OCI-M2 (cell line): Measurements from ENCODE around the gene DIP2C.
"Not testable (repeated sequence)": the region's sequence is repeated elsewhere in the genome, so short reads cannot be mapped to it uniquely, and the experiment has no call there.

Experiments
- DNase-seq: peaks from one replicate; lab custom pipeline; 2025; ENCODE audit not compliant: unreplicated experiment; lab: John Stamatoyannopoulos, UW

The DIP2C gene

GRCh38 chr10:472241-472910 is 217.1 kb downstream of the DIP2C start:
- DNase-seq = no peak

- no peak for DNase-seq
These were observed 219.0 kb downstream of the DIP2C start for GRCh38 chr10:470339-471003.

- no peak for DNase-seq
These were observed 219.5 kb downstream of the DIP2C start for GRCh38 chr10:469947-470338.

- DNase-seq = no peak
These were observed 229.7 kb downstream of the DIP2C start for GRCh38 chr10:459743-460142.

GRCh38 chr10:458421-458851 is 231.0 kb downstream of the DIP2C start:
- DNase-seq = no peak

GRCh38 chr10:456486-456885 is 233.0 kb downstream of the DIP2C start:
- DNase-seq = no peak

- no peak for DNase-seq
These were observed 234.6 kb downstream of the DIP2C start for GRCh38 chr10:454860-455259.

GRCh38 chr10:453647-454046 is 235.8 kb downstream of the DIP2C start:
- no peak for DNase-seq

- DNase-seq = no peak
These were observed 236.7 kb downstream of the DIP2C start for GRCh38 chr10:452512-453426.

- no peak for DNase-seq
These were observed 237.6 kb downstream of the DIP2C start for GRCh38 chr10:451856-452255.

- no peak for DNase-seq
These were observed 238.4 kb downstream of the DIP2C start for GRCh38 chr10:451021-451471.

GRCh38 chr10:450463-450862 is 239.0 kb downstream of the DIP2C start:
- no peak for DNase-seq

GRCh38 chr10:449331-449730 is 240.1 kb downstream of the DIP2C start:
- not testable (repeated sequence) for DNase-seq

GRCh38 chr10:443459-443858 is 246.0 kb downstream of the DIP2C start:
- no peak for DNase-seq

- DNase-seq = no peak
These were observed 247.3 kb downstream of the DIP2C start for GRCh38 chr10:442209-442608.

- DNase-seq = no peak
These were observed 247.8 kb downstream of the DIP2C start for GRCh38 chr10:441659-442058.

- DNase-seq = no peak
These were observed 249.3 kb downstream of the DIP2C start for GRCh38 chr10:440127-440526.

- DNase-seq = no peak
These were observed 251.6 kb downstream of the DIP2C start for GRCh38 chr10:437698-438490.

- DNase-seq = no peak
These were observed 252.4 kb downstream of the DIP2C start for GRCh38 chr10:436911-437665.

GRCh38 chr10:436013-436697 is 253.3 kb downstream of the DIP2C start:
- DNase-seq = no peak
